ENCODE measurements around the gene LIFR. TPM values are rescaled to one million over a fixed set of nuclear protein-coding genes. Genes with fewer than 3 reads are reported as not detected.

LIFR gene
- total RNA-seq, 1 experiment from 2014 or later = 7.6 TPM

DNA sequence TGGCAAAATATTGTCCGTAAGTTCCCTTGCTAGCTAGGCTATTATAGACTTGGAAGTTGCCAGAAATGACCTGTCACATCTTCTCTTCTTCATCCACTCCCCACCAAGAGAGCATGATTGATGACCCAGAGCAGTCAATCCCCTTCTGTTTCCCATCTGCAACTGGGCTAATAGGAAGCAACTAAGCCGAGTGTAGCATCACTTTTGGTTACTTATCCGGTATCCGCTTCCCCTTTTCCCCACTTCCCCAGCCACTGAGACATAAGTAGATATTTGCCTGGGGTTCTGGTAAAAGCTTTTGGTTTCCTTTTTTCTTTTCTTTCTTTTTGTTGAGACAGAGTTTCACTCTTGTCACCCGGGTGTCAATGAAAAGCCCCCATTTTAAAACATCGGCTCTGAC lies 29.4 kb upstream of the LIFR start:
- Mint-ChIP-seq H3K4me1 (ENCODE audit: low read depth, unreplicated experiment) (no peaks in the 10 kb centered on the region), H3K27me3 (ENCODE audit: unreplicated experiment) (peaks cover 5% of the 10 kb centered on the region), H3K4me3 (ENCODE audit: low read depth, unreplicated experiment) (no peak overlapping the region), H3K27ac (ENCODE audit: unreplicated experiment) (no peak overlapping the region), H3K36me3 (ENCODE audit: insufficient read depth, unreplicated experiment) (no peaks in the 10 kb centered on the region), H3K9me3 (ENCODE audit: low read depth, unreplicated experiment) (no peaks in the 10 kb centered on the region)
- CTCF ChIA-PET = no interaction called here
- no TSS peak for BruUV-seq (replicated peaks)
- TF ChIP-seq, protein P1, sequence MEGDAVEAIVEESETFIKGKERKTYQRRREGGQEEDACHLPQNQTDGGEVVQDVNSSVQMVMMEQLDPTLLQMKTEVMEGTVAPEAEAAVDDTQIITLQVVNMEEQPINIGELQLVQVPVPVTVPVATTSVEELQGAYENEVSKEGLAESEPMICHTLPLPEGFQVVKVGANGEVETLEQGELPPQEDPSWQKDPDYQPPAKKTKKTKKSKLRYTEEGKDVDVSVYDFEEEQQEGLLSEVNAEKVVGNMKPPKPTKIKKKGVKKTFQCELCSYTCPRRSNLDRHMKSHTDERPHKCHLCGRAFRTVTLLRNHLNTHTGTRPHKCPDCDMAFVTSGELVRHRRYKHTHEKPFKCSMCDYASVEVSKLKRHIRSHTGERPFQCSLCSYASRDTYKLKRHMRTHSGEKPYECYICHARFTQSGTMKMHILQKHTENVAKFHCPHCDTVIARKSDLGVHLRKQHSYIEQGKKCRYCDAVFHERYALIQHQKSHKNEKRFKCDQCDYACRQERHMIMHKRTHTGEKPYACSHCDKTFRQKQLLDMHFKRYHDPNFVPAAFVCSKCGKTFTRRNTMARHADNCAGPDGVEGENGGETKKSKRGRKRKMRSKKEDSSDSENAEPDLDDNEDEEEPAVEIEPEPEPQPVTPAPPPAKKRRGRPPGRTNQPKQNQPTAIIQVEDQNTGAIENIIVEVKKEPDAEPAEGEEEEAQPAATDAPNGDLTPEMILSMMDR (IDR thresholded peaks at IDR 0.05; ENCODE audit: unreplicated experiment) = no peak
- intact Hi-C loops (cut with micrococcal nuclease; ENCODE audit: unreplicated experiment) = no loop called here
- DNase-seq = no peak

DNA sequence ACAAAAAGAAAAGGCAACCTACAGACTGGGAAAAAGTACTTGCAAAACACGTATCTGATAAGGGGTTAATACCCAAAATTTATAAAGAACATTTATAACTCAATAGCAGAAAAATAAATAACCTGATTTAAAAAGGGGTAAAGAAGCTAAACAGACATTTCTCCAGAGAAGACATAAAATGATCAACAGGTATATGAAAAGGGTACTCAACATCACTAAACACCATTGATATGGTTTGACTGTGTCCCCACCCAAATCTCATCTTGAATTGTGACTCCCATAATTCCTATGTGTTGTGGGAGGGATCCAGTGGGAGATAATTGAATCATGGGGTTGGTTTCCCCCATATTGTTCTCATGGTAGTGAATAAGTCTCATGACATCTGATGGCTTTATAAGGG lies 27.1 kb upstream of the LIFR start:
- DNase-seq = no peak
- no peak overlapping the region for H3K27ac Mint-ChIP-seq (ENCODE audit: unreplicated experiment)
- no peaks in the 10 kb centered on the region for H3K9me3 Mint-ChIP-seq (ENCODE audit: low read depth, unreplicated experiment)
- no peaks in the 10 kb centered on the region for H3K36me3 Mint-ChIP-seq (ENCODE audit: insufficient read depth, unreplicated experiment)
- H3K4me1 Mint-ChIP-seq (ENCODE audit: low read depth, unreplicated experiment) = no peaks in the 10 kb centered on the region
- H3K4me3 Mint-ChIP-seq (ENCODE audit: low read depth, unreplicated experiment) = no peak overlapping the region
- CTCF ChIA-PET = no interaction called here
- intact Hi-C loops (cut with micrococcal nuclease; ENCODE audit: unreplicated experiment) = no loop called here
- TF ChIP-seq, protein P1 (IDR thresholded peaks at IDR 0.05; ENCODE audit: unreplicated experiment) = no peak
- peaks cover 8% of the 10 kb centered on the region for H3K27me3 Mint-ChIP-seq (ENCODE audit: unreplicated experiment)
- BruUV-seq (replicated peaks) = no TSS peak

DNA sequence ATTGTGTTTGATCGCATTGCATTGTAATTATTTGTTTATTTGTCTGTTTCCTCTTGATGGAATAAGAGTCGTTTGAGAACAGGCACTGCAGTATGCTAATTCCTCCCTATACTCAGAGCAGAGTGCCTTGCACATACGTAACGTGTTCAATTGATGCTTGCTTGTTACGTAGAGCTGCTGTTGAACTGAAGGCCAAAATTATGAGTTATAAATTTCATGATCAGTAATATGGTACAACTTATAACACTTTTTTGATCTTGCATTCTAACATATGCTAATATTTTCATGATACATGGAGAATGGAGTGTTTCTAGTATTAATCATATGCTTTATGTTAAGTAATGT lies 26.5 kb upstream of the LIFR start:
- no peaks in the 10 kb centered on the region for H3K36me3 Mint-ChIP-seq (ENCODE audit: insufficient read depth, unreplicated experiment)
- TF ChIP-seq, protein P1 (IDR thresholded peaks at IDR 0.05; ENCODE audit: unreplicated experiment) = no peak
- H3K27me3 Mint-ChIP-seq (ENCODE audit: unreplicated experiment) = peaks cover 8% of the 10 kb centered on the region
- no peaks in the 10 kb centered on the region for H3K9me3 Mint-ChIP-seq (ENCODE audit: low read depth, unreplicated experiment)
- no TSS peak for BruUV-seq (replicated peaks)
- DNase-seq = no peak
- no peaks in the 10 kb centered on the region for H3K4me1 Mint-ChIP-seq (ENCODE audit: low read depth, unreplicated experiment)
- intact Hi-C loops (cut with micrococcal nuclease; ENCODE audit: unreplicated experiment) = no loop called here
- no peak overlapping the region for H3K4me3 Mint-ChIP-seq (ENCODE audit: low read depth, unreplicated experiment)
- no peak overlapping the region for H3K27ac Mint-ChIP-seq (ENCODE audit: unreplicated experiment)
- CTCF ChIA-PET = interaction anchor here (0.7 kb wide), 1 partner anchor 41 kb away, joined by 3 read pairs; no protein-coding TSS in a partner anchor

DNA sequence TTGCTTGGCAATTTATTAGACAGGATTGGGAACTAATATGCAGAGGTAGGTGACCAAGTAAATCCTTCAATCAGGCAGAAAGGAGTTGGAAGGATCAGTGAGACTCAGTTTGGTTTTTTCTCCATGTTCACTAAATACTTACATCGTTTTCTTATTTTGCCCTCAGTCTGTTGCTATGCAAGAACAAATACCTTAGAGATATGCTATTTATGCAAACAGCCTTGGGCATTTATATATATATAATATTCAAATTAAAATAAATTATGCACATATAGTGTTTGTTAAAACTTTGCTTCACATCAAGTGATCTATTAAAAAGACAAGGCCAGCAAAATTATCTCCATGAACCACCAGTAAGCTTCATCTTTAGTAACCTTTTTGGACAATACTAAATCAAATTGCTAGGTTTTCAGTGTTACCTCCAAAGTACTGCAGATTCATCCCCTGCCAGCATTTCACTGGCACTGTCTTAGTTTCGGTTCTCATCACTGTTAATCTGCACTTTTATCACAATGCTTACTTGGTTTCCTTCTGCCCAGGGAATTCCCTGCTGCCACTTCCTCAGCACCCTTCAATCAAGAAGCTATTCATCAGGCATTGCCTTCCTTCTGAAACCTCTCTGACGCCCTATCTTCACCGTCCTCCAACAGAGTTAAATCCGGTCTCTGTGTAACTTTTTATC lies 26.0 kb upstream of the LIFR start:
- H3K4me1 Mint-ChIP-seq (ENCODE audit: low read depth, unreplicated experiment) = no peaks in the 10 kb centered on the region
- peaks cover 8% of the 10 kb centered on the region for H3K27me3 Mint-ChIP-seq (ENCODE audit: unreplicated experiment)
- H3K9me3 Mint-ChIP-seq (ENCODE audit: low read depth, unreplicated experiment) = no peaks in the 10 kb centered on the region
- no peak overlapping the region for H3K27ac Mint-ChIP-seq (ENCODE audit: unreplicated experiment)
- no peaks in the 10 kb centered on the region for H3K36me3 Mint-ChIP-seq (ENCODE audit: insufficient read depth, unreplicated experiment)
- intact Hi-C loops (cut with micrococcal nuclease; ENCODE audit: unreplicated experiment) = no loop called here
- TF ChIP-seq, protein P1 (IDR thresholded peaks at IDR 0.05; ENCODE audit: unreplicated experiment) = no peak
- H3K4me3 Mint-ChIP-seq (ENCODE audit: low read depth, unreplicated experiment) = no peak overlapping the region
- CTCF ChIA-PET = interaction anchor here (0.7 kb wide), 1 partner anchor 42 kb away, joined by 3 read pairs; no protein-coding TSS in a partner anchor
- BruUV-seq (replicated peaks) = no TSS peak
- DNase-seq = no peak

Data from Calu3 (cell line).